Keratinocyte (primary cell): ENCODE data around the gene RANBP3. TPM values are rescaled to one million over a fixed set of nuclear protein-coding genes. Genes with fewer than 3 reads are reported as not detected.

Experiments used
- DNase-seq: peaks from one replicate; pipeline ENCODE4 v3.0.0-alpha.2; 2011; ENCODE audit warnings: low read depth, missing footprints, low spot score
- FAIRE-seq: peaks from 2 replicates; lab custom pipeline; 2011; peaks lifted over from hg19 to GRCh38; lab: Jason Lieb, UNC
- H2AFZ ChIP-seq: 2 replicates; pipeline ENCODE4 v1.6.0; 2012; ENCODE audit warnings: low read length, control low read depth, inconsistent platforms; ENCODE audit not compliant: control insufficient read depth
- H3K27ac ChIP-seq: 2 replicates; pipeline ENCODE4 v1.5.1; 2011; ENCODE audit warnings: low read length; ENCODE audit not compliant: control insufficient read depth, insufficient read depth
- H3K27me3 ChIP-seq: 3 replicates; pipeline ENCODE4 v1.6.0; 2011; ENCODE audit warnings: low read length; ENCODE audit not compliant: control insufficient read depth, insufficient read depth; ENCODE audit errors: extremely low read depth
- H3K36me3 ChIP-seq, 2 experiments: 2 replicates in 1 of 2; 3 replicates in 1 of 2; pipeline ENCODE4 v1.5.1; 2011; ENCODE audit warnings: low read length in 2 of 2, mild to moderate bottlenecking in 1 of 2; ENCODE audit not compliant: control insufficient read depth in 2 of 2, insufficient read depth in 2 of 2; ENCODE audit errors: extremely low read depth in 1 of 2
- H3K4me1 ChIP-seq: 3 replicates; pipeline ENCODE4 v1.5.1; 2011; ENCODE audit warnings: low read length; ENCODE audit not compliant: control insufficient read depth, insufficient read depth; ENCODE audit errors: extremely low read depth
- H3K4me2 ChIP-seq: 3 replicates; pipeline ENCODE4 v1.6.0; 2011; ENCODE audit warnings: low read depth, low read length; ENCODE audit not compliant: control insufficient read depth, insufficient read depth; ENCODE audit errors: extremely low read depth
- H3K4me3 ChIP-seq, 3 experiments: fragments of 200-600 bp in 1 of 3; sonication (generic) in 1 of 3; 2 replicates in 2 of 3; 3 replicates in 1 of 3; pipeline ENCODE4 v1.5.1; 2011 to 2016; ENCODE audit warnings: low read length in 3 of 3, mild to moderate bottlenecking in 3 of 3, control low read depth in 2 of 3, inconsistent platforms in 1 of 3, low read depth in 1 of 3, mixed read lengths in 1 of 3, mixed run types in 1 of 3, moderate library complexity in 1 of 3; ENCODE audit not compliant: control insufficient read depth in 2 of 3, insufficient read depth in 2 of 3; ENCODE audit errors: extremely low read depth in 1 of 3
- H3K79me2 ChIP-seq: 2 replicates; pipeline ENCODE4 v1.6.0; 2012; ENCODE audit warnings: low read length; ENCODE audit not compliant: control insufficient read depth, insufficient read depth
- H3K9ac ChIP-seq: 3 replicates; pipeline ENCODE4 v1.6.0; 2011; ENCODE audit warnings: low read length; ENCODE audit not compliant: control insufficient read depth, insufficient read depth; ENCODE audit errors: extremely low read depth
- H3K9me1 ChIP-seq: 3 replicates; pipeline ENCODE4 v1.6.0; 2011; ENCODE audit warnings: low read length; ENCODE audit not compliant: control insufficient read depth, insufficient read depth; ENCODE audit errors: extremely low read depth
- H3K9me3 ChIP-seq: 2 replicates; pipeline ENCODE4 v1.5.1; 2012; ENCODE audit warnings: low read depth, low read length; ENCODE audit not compliant: control insufficient read depth
- H4K20me1 ChIP-seq: 3 replicates; pipeline ENCODE4 v1.6.0; 2011; ENCODE audit warnings: low read length; ENCODE audit not compliant: control insufficient read depth, insufficient read depth; ENCODE audit errors: extremely low read depth
- EZH2 ChIP-seq: IDR thresholded peaks from one replicate; pipeline ENCODE4 v1.6.1; 2012; ENCODE audit warnings: inconsistent platforms, mild to moderate bottlenecking, low read length, moderate library complexity
- dilution Hi-C: fragments of 300-500 bp; cut with MboI; formaldehyde crosslinking; loops from one replicate; pipeline ENCODE4 v1.7.0; 2020; ENCODE audit warnings: low sequenced_read_pairs; ENCODE audit not compliant: extremely low pct_ligation_motif_present
- polyA plus RNA-seq, 5 experiments: library from polyadenylated mRNA; depleted of rRNA in 3 of 5; stranded (reverse) in 3 of 5; stranded (forward) in 1 of 5; unstranded in 1 of 5; fragments of >200 nt; gene quantifications; 1 replicate in 1 of 5; 2 replicates in 3 of 5; 3 replicates in 1 of 5; pipeline versions ENCODE4 v1.2.1 to v1.2.3, GENCODE V29; 2011 to 2012; ENCODE audit warnings: missing spikeins in 2 of 5, low read depth in 1 of 5, low replicate concordance in 1 of 5
- TF ChIP-seq, protein P1 (sequence below), 3 experiments: IDR thresholded peaks in 1 of 3; conservative IDR thresholded peaks in 1 of 3; optimal IDR thresholded peaks in 1 of 3; 2 replicates in 2 of 3; 3 replicates in 1 of 3; pipeline versions ENCODE3 to v1.5.1; 2011; ENCODE audit warnings: low read length in 3 of 3, mild to moderate bottlenecking in 3 of 3, moderate library complexity in 2 of 3, control low read depth in 1 of 3, inconsistent platforms in 1 of 3; ENCODE audit not compliant: insufficient read depth in 2 of 3; ENCODE audit errors: extremely low read depth in 1 of 3

RANBP3 gene
- polyA plus RNA-seq, 1 donor (not counting 4 experiments of a cell fraction or from before 2014, with no cell fraction given), result 36.4 TPM

DNA sequence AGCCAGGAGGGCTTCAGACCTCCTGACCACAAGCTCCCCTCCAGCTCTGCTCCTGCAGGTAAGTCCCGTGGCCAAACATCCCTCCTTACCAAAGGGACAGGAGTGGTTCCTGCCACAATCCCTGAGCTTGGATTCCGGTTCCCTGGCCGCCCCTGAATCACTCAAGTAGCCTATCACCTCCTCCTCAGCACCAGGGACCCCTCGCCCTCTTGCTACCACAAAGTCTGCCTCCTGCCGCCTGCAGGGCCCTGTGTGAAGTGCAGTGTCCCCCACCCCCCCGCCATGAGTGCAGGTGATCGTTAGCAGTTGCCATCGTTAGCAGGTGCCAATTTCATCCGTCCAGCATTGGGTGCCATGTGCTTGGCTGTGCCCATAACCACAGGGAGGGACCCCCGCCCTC lies 40.8 kb upstream of the RANBP3 start:
- no peaks in the 10 kb centered on the region for H3K4me1 ChIP-seq

DNA sequence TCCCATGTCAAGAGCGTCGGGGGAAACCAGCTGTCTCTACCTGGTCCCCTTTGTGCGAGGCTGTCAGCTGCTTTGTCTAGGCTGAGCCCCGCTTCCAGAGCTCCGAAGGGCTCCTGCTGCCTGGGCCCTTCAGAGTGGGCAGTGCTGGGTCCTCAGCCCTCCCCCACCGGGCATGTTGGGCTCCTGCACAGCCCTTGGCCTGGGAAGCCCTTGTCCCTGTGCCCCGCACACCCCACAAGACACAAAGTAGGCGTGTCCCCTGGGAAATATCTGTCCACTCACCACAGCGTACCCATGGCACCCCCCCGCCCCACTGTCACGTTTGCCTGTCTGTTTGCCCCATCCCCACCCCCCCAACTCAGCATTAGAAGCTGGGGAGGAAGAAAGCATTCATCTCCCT lies 39.6 kb upstream of the RANBP3 start:
- no peaks in the 10 kb centered on the region for H3K9me3 ChIP-seq
- TF ChIP-seq, protein P1, sequence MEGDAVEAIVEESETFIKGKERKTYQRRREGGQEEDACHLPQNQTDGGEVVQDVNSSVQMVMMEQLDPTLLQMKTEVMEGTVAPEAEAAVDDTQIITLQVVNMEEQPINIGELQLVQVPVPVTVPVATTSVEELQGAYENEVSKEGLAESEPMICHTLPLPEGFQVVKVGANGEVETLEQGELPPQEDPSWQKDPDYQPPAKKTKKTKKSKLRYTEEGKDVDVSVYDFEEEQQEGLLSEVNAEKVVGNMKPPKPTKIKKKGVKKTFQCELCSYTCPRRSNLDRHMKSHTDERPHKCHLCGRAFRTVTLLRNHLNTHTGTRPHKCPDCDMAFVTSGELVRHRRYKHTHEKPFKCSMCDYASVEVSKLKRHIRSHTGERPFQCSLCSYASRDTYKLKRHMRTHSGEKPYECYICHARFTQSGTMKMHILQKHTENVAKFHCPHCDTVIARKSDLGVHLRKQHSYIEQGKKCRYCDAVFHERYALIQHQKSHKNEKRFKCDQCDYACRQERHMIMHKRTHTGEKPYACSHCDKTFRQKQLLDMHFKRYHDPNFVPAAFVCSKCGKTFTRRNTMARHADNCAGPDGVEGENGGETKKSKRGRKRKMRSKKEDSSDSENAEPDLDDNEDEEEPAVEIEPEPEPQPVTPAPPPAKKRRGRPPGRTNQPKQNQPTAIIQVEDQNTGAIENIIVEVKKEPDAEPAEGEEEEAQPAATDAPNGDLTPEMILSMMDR (optimal IDR thresholded peaks at IDR 0.05 in 1 of 3, IDR thresholded peaks at IDR 0.05 in 1 of 3, conservative IDR thresholded peaks at IDR 0.05 in 1 of 3; ENCODE audit: extremely low read depth in 1 of 3, insufficient read depth in 2 of 3, low read length in 3 of 3), result no peak
- no peak for TF ChIP-seq EZH2
- DNase-seq (no peak), FAIRE-seq (no peak)
- no peak overlapping the region for H3K4me2 ChIP-seq
- no peaks in the 10 kb centered on the region for H3K4me1 ChIP-seq
- H2AFZ ChIP-seq, result no peak overlapping the region
- no peaks in the 10 kb centered on the region for H3K27me3 ChIP-seq
- no peaks in the 10 kb centered on the region for H3K9me1 ChIP-seq
- no peaks in the 10 kb centered on the region for H3K79me2 ChIP-seq
- H3K36me3 ChIP-seq, result peaks cover 9 to 10% of the 10 kb centered on the region in 2 experiments
- H4K20me1 ChIP-seq, result no peaks in the 10 kb centered on the region
- H3K9ac ChIP-seq, result no peak overlapping the region
- dilution Hi-C loops, result no loop called here
- H3K4me3 ChIP-seq, result no peak overlapping the region
- no peak overlapping the region for H3K27ac ChIP-seq

More for the DNA sequence above, 40.8 kb upstream of the RANBP3 start:
- Histone ChIP-seq H3K27me3 (no peaks in the 10 kb centered on the region), H2AFZ (no peak overlapping the region), H3K9me1 (no peaks in the 10 kb centered on the region), H3K27ac (no peak overlapping the region), H3K9ac (no peak overlapping the region), H3K79me2 (no peaks in the 10 kb centered on the region), H3K36me3 (peaks cover 10 to 13% of the 10 kb centered on the region in 2 experiments), H3K4me3 (no peak overlapping the region), H3K9me3 (no peaks in the 10 kb centered on the region), H3K4me2 (no peak overlapping the region), H4K20me1 (no peaks in the 10 kb centered on the region)
- DNase-seq (no peak), FAIRE-seq (no peak)
- dilution Hi-C loops, result no loop called here
- TF ChIP-seq, protein P1 (optimal IDR thresholded peaks at IDR 0.05 in 1 of 3, IDR thresholded peaks at IDR 0.05 in 1 of 3, conservative IDR thresholded peaks at IDR 0.05 in 1 of 3; ENCODE audit: extremely low read depth in 1 of 3, insufficient read depth in 2 of 3, low read length in 3 of 3), result no peak
- no peak for TF ChIP-seq EZH2
